Astrocyte of the hippocampus (primary cell): ENCODE results near the gene AGO3.

Experiments
- DNase-seq: peaks from one replicate; pipeline ENCODE4 v3.0.0; 2011; ENCODE audit warnings: low read depth, low spot score

AGO3 gene

DNA sequence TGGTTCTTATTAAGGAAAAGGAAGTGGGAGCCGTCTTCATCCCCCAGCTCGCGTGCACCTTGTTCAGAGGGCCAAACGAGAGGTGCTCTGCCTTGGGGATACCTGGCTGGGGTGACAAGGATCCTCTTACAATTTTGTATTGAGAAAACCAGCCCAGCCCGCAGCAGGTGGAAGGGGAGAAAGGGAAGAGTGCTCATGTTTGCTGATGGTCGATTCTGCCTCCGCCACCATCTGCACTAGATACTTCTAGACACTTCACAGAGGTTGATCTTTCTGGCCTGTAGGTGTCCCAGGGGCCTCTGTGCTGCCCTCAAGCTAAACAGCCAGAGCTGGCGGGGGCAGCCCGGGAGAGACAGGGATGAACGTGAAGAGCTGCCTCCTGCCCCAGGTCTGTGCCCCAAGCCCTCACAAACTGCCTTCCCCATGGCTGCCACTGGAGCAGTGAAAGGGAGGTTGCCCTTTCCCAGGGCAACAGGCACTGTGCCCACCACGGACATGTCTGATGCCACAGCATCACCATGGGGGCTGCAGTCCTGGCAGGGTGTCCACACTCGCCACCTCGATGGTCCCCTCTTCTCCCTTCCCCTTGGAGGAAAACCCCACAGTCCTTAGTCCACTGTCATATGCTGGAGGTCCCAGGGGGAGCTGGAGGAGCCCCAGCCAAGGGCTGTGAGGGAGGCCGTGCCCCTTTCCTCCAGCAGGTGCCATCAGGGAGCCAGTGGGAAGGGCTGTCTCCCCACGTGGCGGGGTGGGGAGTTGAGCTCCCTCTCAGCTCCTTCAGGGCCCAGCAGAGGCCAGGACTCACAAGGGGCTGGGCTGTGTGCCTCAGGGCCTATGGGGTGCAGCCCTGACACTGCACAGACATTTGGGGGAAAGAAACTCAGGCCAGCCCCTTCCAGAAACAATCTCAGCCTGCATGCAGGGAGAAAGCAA is 165.9 kb downstream of the AGO3 start:
- DNase-seq, result peak; percentile 45

DNA sequence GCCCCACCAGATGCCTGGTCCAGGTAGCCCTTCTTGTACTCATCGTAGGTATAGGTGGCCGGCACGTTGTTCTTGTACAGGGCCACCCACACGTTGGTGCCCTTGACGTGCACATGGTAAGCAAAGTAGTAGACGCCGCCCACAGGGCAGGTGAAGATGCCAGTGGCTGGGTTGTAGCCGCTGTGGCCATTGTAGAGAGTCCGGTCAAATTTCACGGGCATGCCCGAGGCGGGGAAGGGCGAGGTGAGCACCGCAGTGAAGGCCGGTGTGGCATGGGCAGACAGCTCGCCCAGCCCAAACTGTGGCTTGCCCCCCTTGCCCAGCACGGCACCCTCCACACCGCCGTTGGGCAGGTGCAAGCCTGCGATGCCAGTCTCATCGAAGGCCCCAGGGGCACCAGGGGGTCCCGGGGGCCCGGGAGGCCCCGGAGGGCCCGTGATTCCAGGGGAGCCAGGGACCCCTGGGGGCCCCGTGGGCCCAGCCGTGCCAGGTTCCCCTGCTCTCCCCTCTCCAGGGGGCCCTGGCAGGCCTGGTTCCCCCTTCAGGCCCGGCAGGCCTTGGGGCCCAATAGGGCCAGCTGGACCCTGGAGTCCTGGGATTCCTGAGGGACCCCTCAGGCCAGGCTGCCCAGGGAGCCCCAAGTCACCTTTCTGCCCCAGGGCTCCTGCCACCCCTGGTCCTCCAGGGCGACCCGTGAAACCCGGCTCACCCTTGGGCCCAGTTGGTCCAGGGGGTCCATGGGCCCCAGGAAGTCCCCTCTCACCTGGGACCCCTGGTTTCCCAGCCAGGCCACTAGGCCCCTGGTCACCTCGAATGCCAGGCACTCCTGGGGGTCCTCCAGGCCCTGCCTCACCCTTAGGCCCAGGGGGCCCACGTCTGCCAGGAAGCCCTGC is 167.0 kb downstream of the AGO3 start:
- DNase-seq, result no peak

DNA sequence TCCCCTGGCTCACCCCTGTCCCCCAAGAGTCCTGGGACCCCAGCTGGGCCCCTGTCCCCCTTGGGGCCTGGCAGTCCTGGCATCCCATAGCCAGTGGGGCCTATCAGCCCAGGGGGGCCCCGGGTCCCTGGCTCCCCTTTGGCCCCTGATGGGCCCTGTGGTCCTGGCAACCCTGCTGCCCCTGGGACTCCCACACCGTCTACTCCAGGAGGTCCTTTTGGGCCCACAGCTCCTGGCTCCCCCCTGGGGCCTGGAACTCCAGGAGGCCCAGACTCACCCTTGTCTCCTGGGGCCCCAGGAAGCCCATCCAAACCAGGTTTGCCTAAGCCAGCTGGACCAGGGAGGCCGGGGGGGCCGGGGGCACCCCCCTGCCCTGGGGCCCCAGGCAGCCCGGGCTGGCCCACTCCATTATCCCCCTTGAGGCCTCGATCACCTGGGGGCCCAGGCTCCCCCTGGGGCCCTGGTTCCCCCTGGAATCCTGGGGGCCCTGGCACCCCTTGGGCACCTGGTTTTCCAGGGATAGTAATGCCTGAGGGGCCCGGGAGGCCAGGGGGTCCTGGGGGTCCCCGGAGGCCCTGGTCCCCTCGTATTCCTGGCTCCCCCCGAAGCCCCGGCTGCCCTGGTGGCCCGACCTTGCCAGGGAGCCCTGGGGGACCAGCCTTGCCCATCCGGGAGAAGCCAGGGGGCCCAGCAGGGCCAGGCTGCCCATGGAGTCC is 167.9 kb downstream of the AGO3 start:
- DNase-seq, result no peak

DNA sequence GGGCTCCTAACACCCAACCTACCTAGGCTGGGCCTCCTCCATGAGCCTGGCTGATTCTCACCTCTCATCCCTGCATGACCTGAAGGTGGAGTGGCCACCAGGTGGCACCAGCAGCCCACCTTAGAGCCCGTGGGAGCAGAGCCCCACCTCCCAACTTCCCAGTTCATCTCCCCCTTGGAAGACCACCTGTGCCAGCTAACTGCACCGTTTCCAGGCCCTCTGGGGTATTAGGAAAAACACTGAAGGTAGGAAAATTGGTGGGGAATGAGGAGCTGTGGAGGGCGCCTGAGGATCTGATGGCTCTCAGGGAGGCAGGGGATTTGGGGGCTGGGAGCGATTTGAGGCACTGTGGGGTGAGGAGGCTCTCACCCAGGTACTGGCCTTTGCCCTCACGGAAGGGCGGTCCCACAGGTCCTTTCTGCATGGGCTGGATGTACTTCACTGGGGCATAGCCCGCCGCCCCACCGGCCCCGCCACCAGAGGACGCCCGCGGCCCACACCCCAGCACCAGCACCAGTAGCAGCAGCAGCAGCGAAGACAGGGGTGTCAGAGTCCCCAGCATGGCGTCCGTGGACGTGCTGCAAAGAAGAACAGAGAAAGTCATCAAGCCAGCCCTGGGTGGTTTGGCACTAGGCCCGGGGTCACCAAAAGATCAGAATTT is 168.9 kb downstream of the AGO3 start:
- peak; percentile 90 for DNase-seq

DNA sequence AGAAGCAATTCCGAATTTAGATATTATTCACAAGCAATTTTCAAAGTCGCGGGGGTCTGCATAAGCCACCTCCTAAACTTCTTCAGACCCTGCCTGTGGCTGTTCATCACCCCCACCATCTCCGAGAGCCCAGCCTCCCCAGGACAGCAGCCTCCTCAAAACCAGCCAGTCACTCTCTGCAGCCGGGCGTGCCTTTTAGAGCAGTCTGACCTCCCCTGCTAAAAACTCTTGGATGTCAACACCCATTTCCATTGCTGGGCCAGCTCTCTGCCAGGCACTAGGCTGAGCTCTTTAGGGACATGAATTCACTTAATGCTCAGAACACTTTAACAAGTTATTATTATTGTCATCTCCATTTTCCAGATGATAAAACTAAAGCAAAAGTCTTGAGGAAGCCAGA is 169.5 kb downstream of the AGO3 start:
- DNase-seq, result no peak

DNA sequence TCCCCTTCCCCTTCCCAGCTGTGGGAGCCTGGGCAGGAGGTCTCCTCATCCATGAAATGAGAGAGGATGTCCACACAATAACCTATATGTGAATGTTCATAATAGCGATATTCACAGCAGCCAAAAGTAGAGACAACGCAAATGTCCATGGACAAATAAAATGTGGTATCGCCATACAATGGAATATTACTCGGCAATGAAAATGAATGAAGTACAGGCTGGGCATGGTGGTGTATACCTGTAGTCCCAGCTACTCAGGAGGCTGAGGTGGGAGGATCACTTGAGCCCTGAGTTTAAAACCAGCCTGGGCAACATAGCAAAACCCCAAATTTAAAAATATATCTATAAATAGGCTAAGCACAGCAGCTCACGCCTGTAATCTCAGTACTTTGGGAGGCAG is 170.6 kb downstream of the AGO3 start:
- no peak for DNase-seq

DNA sequence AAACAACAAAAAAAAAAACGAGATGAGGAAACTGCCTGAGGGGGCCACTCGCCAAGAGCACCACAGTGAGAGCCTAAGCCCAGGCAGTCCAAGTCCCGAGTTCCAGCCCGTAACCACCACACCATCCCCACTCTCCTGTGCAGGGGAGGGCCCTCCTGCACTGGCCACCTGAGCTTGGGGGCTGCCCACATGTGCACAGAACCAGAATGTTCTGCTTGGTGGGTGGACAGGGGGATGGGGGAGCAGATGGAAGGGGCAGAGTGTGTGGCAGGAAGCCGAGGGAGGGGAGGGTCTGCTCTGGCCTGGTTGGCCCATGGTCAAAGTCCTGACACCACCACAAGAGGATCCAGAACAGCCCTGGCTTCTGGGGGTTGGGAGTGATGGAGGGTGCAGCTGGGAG is 175.4 kb downstream of the AGO3 start:
- no peak for DNase-seq

DNA sequence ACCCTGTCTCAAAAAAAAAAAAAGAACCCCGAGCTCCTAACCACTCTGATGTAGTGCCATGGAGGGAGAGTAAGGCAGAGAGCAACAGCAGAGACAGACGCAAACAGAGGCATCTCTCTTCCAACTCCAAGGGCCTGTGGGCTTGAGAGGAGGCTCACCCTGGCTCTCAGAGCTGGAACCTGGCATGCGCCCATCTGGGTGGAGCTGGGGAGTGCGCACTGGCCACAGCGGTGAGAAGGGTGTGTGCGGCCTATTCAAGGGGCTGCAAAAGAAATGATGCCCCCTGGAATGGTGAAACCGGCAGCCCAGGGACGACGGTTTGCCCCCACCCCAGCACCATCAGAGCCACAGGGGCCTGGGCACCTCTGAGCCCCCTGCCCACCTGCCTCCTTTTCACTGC is 176.5 kb downstream of the AGO3 start:
- DNase-seq, result no peak

DNA sequence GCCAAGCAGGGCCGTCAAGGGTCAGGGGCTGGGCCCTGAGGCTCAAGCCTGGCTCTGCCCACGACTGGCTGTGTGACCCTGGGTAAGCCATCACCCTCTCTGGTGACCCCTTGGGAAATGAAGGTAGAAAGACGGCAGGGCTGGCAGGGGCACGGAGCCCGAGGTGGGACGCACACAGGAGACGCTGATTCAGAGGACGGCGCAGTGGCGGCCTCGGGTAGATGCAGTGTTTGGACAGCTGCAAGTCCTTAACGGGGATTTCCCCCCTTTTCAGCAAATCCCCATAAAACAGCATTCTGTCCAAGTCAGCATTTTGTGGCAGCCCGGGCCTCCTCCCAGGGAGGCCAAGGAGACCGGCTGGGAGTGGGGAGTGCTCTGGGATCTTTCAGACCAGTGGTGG is 177.4 kb downstream of the AGO3 start:
- peak; percentile 53 for DNase-seq

DNA sequence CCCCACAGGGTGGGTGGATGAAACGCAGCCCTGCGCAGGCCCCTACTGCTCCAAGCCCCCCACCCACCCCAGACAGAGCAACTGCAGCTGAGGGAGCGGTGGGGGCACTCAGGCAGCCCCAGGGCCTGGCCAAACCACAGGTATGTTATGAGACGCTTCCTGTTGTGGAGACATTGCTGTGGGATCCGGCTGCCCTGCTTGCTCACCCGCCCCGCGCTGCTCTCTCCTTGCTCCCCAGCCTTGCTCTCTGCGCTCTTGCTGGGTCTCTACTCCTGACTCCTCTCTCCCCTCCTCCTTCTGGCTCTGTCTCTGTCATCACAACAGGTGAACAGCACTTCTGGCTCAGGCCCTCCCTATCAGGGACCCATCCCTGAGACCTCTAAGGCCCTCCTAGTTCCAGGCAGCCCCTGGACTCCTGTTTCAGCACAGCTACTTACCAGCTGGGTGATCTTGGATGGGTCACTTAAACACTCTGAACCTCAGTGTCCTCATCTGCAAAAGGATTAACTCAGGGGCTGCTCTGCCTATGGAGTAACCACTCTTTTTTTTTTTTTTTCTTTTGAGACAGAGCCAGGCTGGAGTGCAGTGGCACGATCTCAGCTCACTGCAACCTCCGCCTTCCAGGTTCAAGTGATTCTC is 178.3 kb downstream of the AGO3 start:
- peak; percentile 94 for DNase-seq

DNA sequence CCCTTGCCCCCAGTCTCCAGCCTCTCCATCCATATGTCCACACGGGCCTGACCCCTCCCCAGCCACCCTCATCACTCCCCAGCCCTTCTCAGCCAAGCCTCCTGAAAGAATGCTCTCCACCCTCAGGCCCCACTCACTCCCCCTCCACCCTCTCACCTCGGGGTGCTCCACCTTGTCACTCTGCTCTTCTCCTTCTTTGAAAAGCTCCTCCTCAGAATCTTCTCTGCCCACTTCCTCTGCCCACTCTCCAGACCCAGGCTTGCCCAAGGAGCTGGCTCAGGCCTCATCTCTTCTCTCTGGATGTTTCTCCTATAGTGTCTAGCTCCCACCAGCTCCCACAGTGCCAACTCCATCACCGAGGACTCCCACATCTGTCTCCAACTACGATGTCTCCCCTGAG is 180.2 kb downstream of the AGO3 start:
- DNase-seq, result no peak

DNA sequence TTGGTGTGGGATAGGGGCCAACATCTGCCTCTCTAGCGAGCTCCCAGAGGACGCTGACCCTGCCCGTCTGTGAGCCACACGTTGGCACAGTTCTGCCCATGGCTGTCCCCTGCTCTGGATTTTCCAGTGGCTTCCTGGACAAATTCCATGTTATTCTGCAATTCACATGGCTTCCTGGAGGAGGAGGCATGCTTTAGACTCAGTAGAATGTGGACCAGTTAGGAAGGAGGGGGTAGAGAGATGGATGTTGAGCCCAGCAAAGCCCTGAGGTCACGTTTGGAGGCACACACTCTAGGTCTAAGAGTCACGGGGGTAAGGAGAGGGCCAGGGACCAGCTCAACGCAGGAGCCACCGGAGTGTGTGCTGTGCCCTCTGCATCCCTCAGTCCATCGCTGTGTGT is 181.9 kb downstream of the AGO3 start:
- DNase-seq, result no peak

DNA sequence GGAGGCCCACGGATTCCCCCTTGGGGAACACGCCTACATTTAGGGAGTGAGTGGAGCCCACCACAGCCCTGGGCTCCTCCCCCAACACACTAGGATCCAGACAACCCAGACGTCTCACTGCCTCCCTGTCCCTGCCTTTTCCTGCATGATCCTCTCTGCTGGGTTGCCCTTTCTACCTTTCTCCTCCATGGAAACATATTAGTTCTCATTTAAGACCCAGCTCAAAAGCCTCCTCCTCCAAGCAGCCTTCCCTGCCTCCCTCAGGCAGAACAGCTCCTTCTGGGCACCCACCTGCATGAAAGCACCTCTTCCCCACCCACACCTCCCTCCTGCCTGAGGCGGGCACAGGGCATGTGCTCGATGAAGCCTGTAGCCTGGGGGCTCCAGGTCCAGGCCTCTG is 183.5 kb downstream of the AGO3 start:
- no peak for DNase-seq

DNA sequence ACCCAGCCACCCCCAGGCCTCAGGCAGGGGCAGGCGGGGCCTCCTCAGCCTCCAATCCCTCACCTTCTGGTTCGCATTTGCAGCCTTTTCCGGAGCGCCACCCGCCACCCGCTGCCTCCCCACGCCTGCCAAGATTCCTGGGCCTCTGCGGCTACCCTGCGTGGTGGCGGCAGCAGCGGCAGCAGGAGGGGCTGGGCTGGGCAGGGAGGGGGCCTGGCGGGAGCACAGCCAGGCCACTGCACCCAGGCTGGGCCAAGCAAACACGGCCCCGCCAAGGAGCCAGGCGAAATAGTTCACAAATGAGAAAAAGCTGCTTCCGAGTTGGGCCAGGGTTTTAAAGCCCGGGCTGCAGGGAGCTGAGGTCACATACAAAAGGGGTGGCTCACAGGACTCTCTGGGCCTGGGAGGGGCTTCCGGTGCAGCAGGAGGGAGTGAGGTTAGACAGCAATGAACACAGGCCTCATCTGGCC is 184.3 kb downstream of the AGO3 start:
- peak; percentile 97 for DNase-seq

DNA sequence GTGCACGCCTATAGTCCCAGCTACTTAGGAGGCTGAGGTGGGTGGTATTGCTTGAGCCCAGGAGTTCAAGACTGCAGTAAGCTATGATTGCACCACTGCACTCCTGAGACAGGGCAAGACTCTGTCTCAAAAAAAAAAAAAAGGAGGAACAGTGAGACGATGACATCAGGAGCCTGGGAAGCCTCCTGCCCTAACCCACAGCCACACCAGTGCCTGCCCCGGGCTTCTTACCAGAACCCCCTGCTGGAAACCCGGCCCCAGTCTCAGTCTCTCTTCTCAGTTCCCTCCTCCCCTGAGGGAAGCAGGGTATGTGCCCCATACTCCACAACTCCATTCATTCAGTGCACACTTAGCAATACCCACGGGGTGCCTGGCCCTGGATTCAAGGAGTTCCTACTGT is 185.0 kb downstream of the AGO3 start:
- peak; percentile 60 for DNase-seq

DNA sequence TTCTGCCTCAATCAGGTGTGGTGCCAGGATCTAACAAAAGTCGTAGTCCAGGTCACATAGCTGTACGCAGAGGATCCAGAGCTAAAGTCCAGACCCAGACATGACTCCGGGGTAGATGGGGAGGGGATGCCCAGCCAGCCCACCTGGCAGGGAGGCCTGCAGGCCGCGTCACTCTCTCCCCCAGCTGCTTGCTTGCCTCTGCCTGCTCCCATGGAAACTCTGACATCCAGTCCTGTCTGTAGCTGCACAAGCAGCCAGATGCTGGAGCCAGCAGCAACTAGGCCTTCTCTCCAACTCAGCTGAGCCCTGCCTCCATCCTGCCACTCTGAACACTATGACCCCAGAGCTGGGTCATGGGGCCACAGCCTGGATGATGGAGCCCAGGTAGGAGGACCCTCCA is 186.0 kb downstream of the AGO3 start:
- no peak for DNase-seq

DNA sequence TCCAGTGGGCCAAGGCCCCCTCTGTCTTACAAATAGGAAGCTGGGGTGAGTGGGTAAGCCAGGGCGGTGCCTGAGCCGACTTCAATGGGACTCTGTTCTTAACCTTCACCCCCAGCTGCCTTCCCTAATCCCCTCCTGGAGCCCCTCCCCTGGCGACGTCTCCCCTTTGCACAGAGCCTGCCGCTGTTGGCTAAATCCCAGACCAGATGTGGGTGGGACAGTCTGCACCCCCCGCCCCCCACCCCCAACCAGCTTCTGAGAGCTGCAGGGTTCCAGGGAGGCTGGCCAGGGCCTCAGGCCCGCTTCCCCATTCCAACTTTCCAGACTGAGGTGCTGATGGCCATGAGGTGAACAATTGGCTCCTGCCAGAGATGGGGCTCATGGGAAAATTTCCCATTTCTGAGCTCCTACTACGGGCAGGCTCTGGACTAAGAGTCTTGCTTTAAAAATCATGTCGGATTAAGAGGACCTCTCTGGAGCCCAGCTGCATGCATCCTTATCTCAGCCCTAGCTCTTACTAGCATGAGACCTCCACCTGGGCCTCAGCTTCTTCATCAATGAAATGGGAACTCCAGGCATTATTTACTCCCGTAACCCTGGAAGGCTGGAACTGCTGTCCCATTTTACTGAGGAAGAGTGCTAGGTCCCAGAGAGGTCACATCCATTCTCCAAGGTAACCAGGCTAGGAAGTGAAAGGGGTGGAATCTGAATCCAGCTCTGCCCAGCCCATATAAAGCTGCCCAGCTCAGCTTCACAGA is 187.7 kb downstream of the AGO3 start:
- DNase-seq, result no peak

DNA sequence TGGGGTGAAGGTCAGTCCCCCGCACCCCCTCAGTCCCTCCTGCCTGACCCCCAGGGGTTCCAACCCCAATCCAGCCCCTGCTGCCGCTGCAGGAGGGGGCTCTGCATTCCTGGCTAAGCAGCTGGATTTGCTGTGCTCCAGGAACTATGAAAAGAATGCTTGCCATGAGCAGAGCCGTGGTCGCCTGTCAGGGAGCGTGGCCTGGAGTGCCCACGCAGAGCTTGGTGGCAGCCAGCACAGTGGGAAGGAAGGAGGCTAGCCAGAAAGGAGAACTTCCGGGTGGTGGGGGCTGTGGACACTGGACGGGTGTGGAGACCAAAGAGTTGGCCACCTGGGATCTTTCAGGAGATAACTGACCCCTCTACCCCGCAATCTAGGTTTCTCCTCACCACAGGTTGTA is 188.6 kb downstream of the AGO3 start:
- peak; percentile 67 for DNase-seq
